Bronchial epithelial cell (primary cell): ENCODE data around the gene LDLR. TPM values are rescaled to one million over a fixed set of nuclear protein-coding genes. Genes with fewer than 3 reads are reported as not detected.

Source experiments
- DNase-seq: peaks from one replicate; pipeline ENCODE4 v3.0.0-alpha.2; 2010; ENCODE audit warnings: low read depth
- FAIRE-seq: peaks from 2 replicates; lab custom pipeline; 2011; peaks lifted over from hg19 to GRCh38; lab: Jason Lieb, UNC
- H3K27me3 ChIP-seq: 2 replicates; pipeline ENCODE4 v1.5.1; 2011; ENCODE audit warnings: low read length; ENCODE audit not compliant: control insufficient read depth, insufficient read depth
- H3K36me3 ChIP-seq: 2 replicates; pipeline ENCODE4 v1.5.1; 2011; ENCODE audit warnings: low read length; ENCODE audit not compliant: control insufficient read depth, insufficient read depth
- H3K4me3 ChIP-seq: 2 replicates; pipeline ENCODE4 v1.5.1; 2011; ENCODE audit warnings: mild to moderate bottlenecking, low read depth, low read length, control low read depth
- total RNA-seq: library from RNA; depleted of rRNA; stranded (reverse); fragments of >200 nt; gene quantifications from 2 replicates; pipeline ENCODE4 v1.2.1, GENCODE V29; 2014
- TF ChIP-seq, protein P1 (sequence below): IDR thresholded peaks from 2 replicates; pipeline ENCODE4 v1.5.1; 2011; ENCODE audit warnings: mild to moderate bottlenecking, moderate library complexity, low read length, control low read depth, inconsistent platforms; ENCODE audit not compliant: insufficient read depth, severe bottlenecking

Gene LDLR
- total RNA-seq, 1 donor from 2014 or later = 109 TPM

GRCh38 chr19:11111117-11111770, 22.0 kb downstream of the LDLR start:
- FAIRE-seq (no peak), DNase-seq (no peak)
- TF ChIP-seq, protein P1, sequence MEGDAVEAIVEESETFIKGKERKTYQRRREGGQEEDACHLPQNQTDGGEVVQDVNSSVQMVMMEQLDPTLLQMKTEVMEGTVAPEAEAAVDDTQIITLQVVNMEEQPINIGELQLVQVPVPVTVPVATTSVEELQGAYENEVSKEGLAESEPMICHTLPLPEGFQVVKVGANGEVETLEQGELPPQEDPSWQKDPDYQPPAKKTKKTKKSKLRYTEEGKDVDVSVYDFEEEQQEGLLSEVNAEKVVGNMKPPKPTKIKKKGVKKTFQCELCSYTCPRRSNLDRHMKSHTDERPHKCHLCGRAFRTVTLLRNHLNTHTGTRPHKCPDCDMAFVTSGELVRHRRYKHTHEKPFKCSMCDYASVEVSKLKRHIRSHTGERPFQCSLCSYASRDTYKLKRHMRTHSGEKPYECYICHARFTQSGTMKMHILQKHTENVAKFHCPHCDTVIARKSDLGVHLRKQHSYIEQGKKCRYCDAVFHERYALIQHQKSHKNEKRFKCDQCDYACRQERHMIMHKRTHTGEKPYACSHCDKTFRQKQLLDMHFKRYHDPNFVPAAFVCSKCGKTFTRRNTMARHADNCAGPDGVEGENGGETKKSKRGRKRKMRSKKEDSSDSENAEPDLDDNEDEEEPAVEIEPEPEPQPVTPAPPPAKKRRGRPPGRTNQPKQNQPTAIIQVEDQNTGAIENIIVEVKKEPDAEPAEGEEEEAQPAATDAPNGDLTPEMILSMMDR = no peak
- Histone ChIP-seq H3K36me3 (peaks cover 57% of the 10 kb centered on the region), H3K4me3 (no peak overlapping the region), H3K27me3 (no peaks in the 10 kb centered on the region)

GRCh38 chr19:11111771-11112144, 22.5 kb downstream of the LDLR start:
- DNase-seq = no peak
- H3K4me3 ChIP-seq = no peak overlapping the region
- TF ChIP-seq, protein P1 = no peak
- peaks cover 57% of the 10 kb centered on the region for H3K36me3 ChIP-seq
- no peak for FAIRE-seq
- no peaks in the 10 kb centered on the region for H3K27me3 ChIP-seq

DNA sequence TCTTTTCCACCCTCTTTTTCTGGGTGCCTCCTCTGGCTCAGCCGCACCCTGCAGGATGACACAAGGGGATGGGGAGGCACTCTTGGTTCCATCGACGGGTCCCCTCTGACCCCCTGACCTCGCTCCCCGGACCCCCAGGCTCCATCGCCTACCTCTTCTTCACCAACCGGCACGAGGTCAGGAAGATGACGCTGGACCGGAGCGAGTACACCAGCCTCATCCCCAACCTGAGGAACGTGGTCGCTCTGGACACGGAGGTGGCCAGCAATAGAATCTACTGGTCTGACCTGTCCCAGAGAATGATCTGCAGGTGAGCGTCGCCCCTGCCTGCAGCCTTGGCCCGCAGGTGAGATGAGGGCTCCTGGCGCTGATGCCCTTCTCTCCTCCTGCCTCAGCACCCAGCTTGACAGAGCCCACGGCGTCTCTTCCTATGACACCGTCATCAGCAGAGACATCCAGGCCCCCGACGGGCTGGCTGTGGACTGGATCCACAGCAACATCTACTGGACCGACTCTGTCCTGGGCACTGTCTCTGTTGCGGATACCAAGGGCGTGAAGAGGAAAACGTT, 24.0 kb downstream of the LDLR start:
- DNase-seq (no peak), FAIRE-seq (no peak)
- H3K27me3 ChIP-seq = no peaks in the 10 kb centered on the region
- peaks cover 57% of the 10 kb centered on the region for H3K36me3 ChIP-seq
- TF ChIP-seq, protein P1 = no peak
- H3K4me3 ChIP-seq = no peak overlapping the region

DNA sequence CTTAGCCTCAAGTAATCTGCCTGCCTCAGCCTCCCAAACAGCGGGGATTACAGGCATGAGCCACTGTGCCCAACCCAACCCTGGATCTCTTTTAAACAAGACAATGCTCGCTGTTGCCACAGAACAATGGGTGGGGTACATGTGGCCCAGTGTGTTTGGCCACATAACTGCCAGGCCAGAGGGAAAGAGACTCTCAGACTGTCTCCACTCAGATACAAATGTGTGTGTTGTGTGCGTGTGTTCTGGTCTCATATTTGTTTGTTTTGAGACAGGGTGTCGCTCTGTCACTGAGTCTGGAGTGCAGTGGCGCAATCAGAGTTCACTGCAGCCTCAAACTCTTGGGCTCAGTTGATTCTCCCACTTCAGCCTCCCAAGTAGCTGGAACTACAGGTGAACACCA, 25.8 kb downstream of the LDLR start:
- FAIRE-seq = no peak
- Histone ChIP-seq H3K36me3 (peaks cover 57% of the 10 kb centered on the region), H3K27me3 (no peaks in the 10 kb centered on the region), H3K4me3 (no peak overlapping the region)
- no peak for DNase-seq
- TF ChIP-seq, protein P1 = no peak

- H3K4me3 ChIP-seq = no peak overlapping the region
- TF ChIP-seq, protein P1 = no peak
- no peak for FAIRE-seq
- H3K27me3 ChIP-seq = no peaks in the 10 kb centered on the region
- no peak for DNase-seq
- H3K36me3 ChIP-seq = peaks cover 57% of the 10 kb centered on the region
These were observed 26.7 kb downstream of the LDLR start for GRCh38 chr19:11115895-11116446.
